Spleen (tissue), 11 donors: Measurements from ENCODE around the gene TCOF1. TPM values are rescaled to one million over a fixed set of nuclear protein-coding genes. Genes with fewer than 3 reads are reported as not detected.

Source experiments
- DNase-seq: peaks from one replicate; pipeline ENCODE4 v3.0.0-alpha.2; 2020
- H3K27ac ChIP-seq, 8 donors: fragments of 200-600 bp; sonication (generic) in 7 of 8; 1 replicate in 4 of 8; 2 replicates in 4 of 8; pipeline versions ENCODE4 v1.5.0 to v1.8.0; 2016 to 2021; ENCODE audit warnings: inconsistent platforms in 4 of 8, mild to moderate bottlenecking in 4 of 8, moderate library complexity in 1 of 8
- H3K27me3 ChIP-seq, 7 donors: fragments of 200-600 bp; sonication (generic) in 6 of 7; replicated peaks in 1 of 7; 1 replicate in 4 of 7; 2 replicates in 3 of 7; pipeline versions ENCODE4 v1.5.0 to v1.8.0; 2016 to 2021; ENCODE audit warnings: inconsistent platforms in 3 of 7, mild to moderate bottlenecking in 1 of 7
- H3K36me3 ChIP-seq, 6 donors: fragments of 200-600 bp; sonication (generic) in 5 of 6; 1 replicate in 4 of 6; 2 replicates in 2 of 6; pipeline versions ENCODE4 v1.5.0 to v1.8.0; 2016 to 2021; ENCODE audit warnings: inconsistent platforms in 2 of 6
- H3K4me1 ChIP-seq, 6 donors: fragments of 200-600 bp; sonication (generic) in 5 of 6; 1 replicate in 3 of 6; 2 replicates in 3 of 6; pipeline versions ENCODE4 v1.5.0 to v1.8.0; 2016 to 2021; ENCODE audit warnings: inconsistent platforms in 3 of 6
- H3K4me3 ChIP-seq, 8 donors: fragments of 200-600 bp; sonication (generic) in 7 of 8; 1 replicate in 4 of 8; 2 replicates in 4 of 8; pipeline versions ENCODE4 v1.5.0 to v1.8.0; 2016 to 2021; ENCODE audit warnings: inconsistent platforms in 4 of 8, mild to moderate bottlenecking in 4 of 8, moderate library complexity in 2 of 8
- H3K9me3 ChIP-seq, 8 donors: fragments of 200-600 bp; sonication (generic) in 7 of 8; 1 replicate in 4 of 8; 2 replicates in 4 of 8; pipeline versions ENCODE4 v1.5.0 to v1.8.0; 2016 to 2021; ENCODE audit warnings: inconsistent platforms in 4 of 8
- CTCF ChIP-seq, 11 experiments: fragments of 200-600 bp in 7 of 11; fragments of 450-650 bp in 4 of 11; sonication (generic) in 4 of 11; IDR thresholded peaks in 8 of 11; conservative IDR thresholded peaks in 3 of 11; 1 replicate in 7 of 11; 2 replicates in 4 of 11; pipeline versions ENCODE4 v1.4.0 to v1.8.0; 2016 to 2021; ENCODE audit warnings: antibody characterized with exemption in 11 of 11, inconsistent platforms in 4 of 11, mild to moderate bottlenecking in 1 of 11
- POLR2A ChIP-seq, 3 donors: fragments of 450-650 bp; IDR thresholded peaks; one replicate each; pipeline ENCODE4 v1.5.1; 2017; ENCODE audit warnings: antibody characterized with exemption in 3 of 3, mild to moderate bottlenecking in 1 of 3
- POLR2AphosphoS5 ChIP-seq, 3 donors: sonication (generic); formaldehyde crosslinking; IDR thresholded peaks; one replicate each; pipeline ENCODE4 v1.5.1; 2017; ENCODE audit warnings: antibody characterized with exemption in 3 of 3
- WGBS, 5 donors: extraction: QIAGEN DNeasy Blood & Tissue Kit in 3 of 5; methylation state at CpG; one replicate each; pipeline versions ENCODE4 v1.1.5 to v1.1.7; 2013 to 2018; 5-methylcytosine and 5-hydroxymethylcytosine counted together
- intact Hi-C: fragments of 100-400 bp; cut with DNase I; formaldehyde crosslinking; loops from one replicate; pipeline ENCODE4 v1.15.0; 2023; ENCODE audit warnings: low total_unique reads
- polyA plus RNA-seq, 3 donors: library from polyadenylated mRNA; stranded (reverse); fragments of 200-250 nt; gene quantifications; one replicate each; pipeline ENCODE4 v1.2.1, GENCODE V29; 2013
- total RNA-seq, 7 donors: library from RNA; depleted of rRNA in 3 of 7; stranded (reverse); fragments of >200 nt in 3 of 7; fragmentation: NEBNext Ultra II Directional in 4 of 7; extraction: Animal tissue kit (Norgen Biotek cat#: 25700) in 4 of 7; gene quantifications; one replicate each; pipeline versions ENCODE4 v1.1.0 to v1.2.1, GENCODE V29; 2016 to 2021
- donor health status: healthy with polysubstance abuse.
- donor health status: DM: no; HTN: no; CAD: no; lungs with moderate emphysema.
- donor health status: DM: no; HTN: no; CAD: no.
- donor health status: Bipolar disorder and iron deficiency.
- donor health status: healthy.
- donor health status: DM: no; HTN: no; CAD: no.
- donor health status: DM: yes; HTN: yes; CAD: no.

TCOF1 gene
- total and polyA plus RNA-seq, 10 donors: 15.3 to 44.3 (median 33.0) TPM

- no peak for DNase-seq
- no peak overlapping the region for H3K4me3 ChIP-seq
- no peak overlapping the region for H3K27ac ChIP-seq
- peaks cover 0 to 7% (median 0%) of the 10 kb centered on the region in 6 donors for H3K4me1 ChIP-seq
- H3K9me3 ChIP-seq: no peaks in the 10 kb centered on the region
- intact Hi-C loops: no loop called here
- H3K36me3 ChIP-seq: no peaks in the 10 kb centered on the region
- TF ChIP-seq POLR2AphosphoS5 (IDR thresholded peaks at IDR 0.05) (peak in 1 of 3 donors; percentile 14), POLR2A (IDR thresholded peaks at IDR 0.05) (no peak)
- no peaks in the 10 kb centered on the region for H3K27me3 ChIP-seq
- 67 to 86% (median 78%) methylated on average over 2 of the region's 2 CpGs for WGBS, 5 donors
These were observed 37.4 kb upstream of the TCOF1 start for GRCh38 chr5:150320044-150320613.

GRCh38 chr5:150321211-150321610, 36.3 kb upstream of the TCOF1 start:
- no peaks in the 10 kb centered on the region for H3K9me3 ChIP-seq
- no peak overlapping the region for H3K4me3 ChIP-seq
- intact Hi-C loops: no loop called here
- TF ChIP-seq CTCF (IDR thresholded peaks at IDR 0.05 in 8 of 11, conservative IDR thresholded peaks at IDR 0.05 in 3 of 11) (no peak), POLR2A (IDR thresholded peaks at IDR 0.05) (no peak), POLR2AphosphoS5 (IDR thresholded peaks at IDR 0.05) (no peak)
- no peaks in the 10 kb centered on the region for H3K36me3 ChIP-seq
- no peaks in the 10 kb centered on the region for H3K27me3 ChIP-seq
- H3K4me1 ChIP-seq: peaks cover 0 to 7% (median 0%) of the 10 kb centered on the region in 6 donors
- H3K27ac ChIP-seq: no peak overlapping the region
- 71 to 100% (median 89%) methylated on average over 1 of the region's 1 CpG for WGBS, 5 donors
- DNase-seq: no peak

- 91 to 100% (median 97%) methylated on average over 1 of the region's 1 CpG for WGBS, 5 donors
- TF ChIP-seq CTCF (IDR thresholded peaks at IDR 0.05 in 8 of 11, conservative IDR thresholded peaks at IDR 0.05 in 3 of 11) (no peak), POLR2AphosphoS5 (IDR thresholded peaks at IDR 0.05) (no peak), POLR2A (IDR thresholded peaks at IDR 0.05) (no peak)
- Histone ChIP-seq H3K9me3 (no peaks in the 10 kb centered on the region), H3K27ac (no peak overlapping the region), H3K4me3 (no peak overlapping the region), H3K36me3 (no peaks in the 10 kb centered on the region), H3K27me3 (no peaks in the 10 kb centered on the region), H3K4me1 (peaks cover 0 to 7% (median 0%) of the 10 kb centered on the region in 6 donors)
- intact Hi-C loops: no loop called here
- DNase-seq: no peak
These were observed 35.7 kb upstream of the TCOF1 start for GRCh38 chr5:150321784-150322183.

- no peak overlapping the region for H3K4me3 ChIP-seq
- no peaks in the 10 kb centered on the region for H3K36me3 ChIP-seq
- no peak for DNase-seq
- H3K27ac ChIP-seq: no peak overlapping the region
- no peaks in the 10 kb centered on the region for H3K9me3 ChIP-seq
- H3K4me1 ChIP-seq: peaks cover 0 to 6% (median 0%) of the 10 kb centered on the region in 6 donors
- TF ChIP-seq POLR2A (IDR thresholded peaks at IDR 0.05) (no peak), POLR2AphosphoS5 (IDR thresholded peaks at IDR 0.05) (no peak), CTCF (IDR thresholded peaks at IDR 0.05 in 8 of 11, conservative IDR thresholded peaks at IDR 0.05 in 3 of 11) (no peak)
- no peaks in the 10 kb centered on the region for H3K27me3 ChIP-seq
- intact Hi-C loops: no loop called here
These were observed 35.3 kb upstream of the TCOF1 start for GRCh38 chr5:150322202-150322601.

- H3K36me3 ChIP-seq: no peaks in the 10 kb centered on the region
- TF ChIP-seq POLR2A (IDR thresholded peaks at IDR 0.05) (no peak), POLR2AphosphoS5 (IDR thresholded peaks at IDR 0.05) (no peak), CTCF (IDR thresholded peaks at IDR 0.05 in 8 of 11, conservative IDR thresholded peaks at IDR 0.05 in 3 of 11) (no peak)
- H3K27me3 ChIP-seq: no peaks in the 10 kb centered on the region
- DNase-seq: no peak
- H3K9me3 ChIP-seq: no peaks in the 10 kb centered on the region
- H3K4me1 ChIP-seq: no peaks in the 10 kb centered on the region
- intact Hi-C loops: no loop called here
- H3K27ac ChIP-seq: no peak overlapping the region
- 69 to 89% (median 79%) methylated on average over 6 of the region's 6 CpGs for WGBS, 5 donors
- H3K4me3 ChIP-seq: no peak overlapping the region
These were observed 34.4 kb upstream of the TCOF1 start for GRCh38 chr5:150323092-150323491.
